HG03159 (cell line): ENCODE data around the gene HOXB6.

ENCODE experiments used
- ATAC-seq: cut with Tn5 transposase; IDR thresholded peaks from one replicate; pipeline ENCODE4 v1.9.1; 2021; ENCODE audit warnings: mild to moderate bottlenecking, moderate library complexity; ENCODE audit not compliant: unreplicated experiment

HOXB6 gene

GRCh38 chr17:48586355-48587258 lies 18.2 kb downstream of the HOXB6 start:
- no peak for ATAC-seq

GRCh38 chr17:48584223-48584741 lies 20.5 kb downstream of the HOXB6 start:
- no peak for ATAC-seq

- no peak for ATAC-seq
Observed at GRCh38 chr17:48583708-48584222, 21.0 kb downstream of the HOXB6 start.

- no peak for ATAC-seq
Observed at GRCh38 chr17:48582750-48583069, 22.1 kb downstream of the HOXB6 start.

GRCh38 chr17:48579760-48580554 lies 24.8 kb downstream of the HOXB6 start:
- no peak for ATAC-seq

- ATAC-seq = no peak
Observed at GRCh38 chr17:48579471-48579759, 25.4 kb downstream of the HOXB6 start.

GRCh38 chr17:48578616-48579470 lies 25.9 kb downstream of the HOXB6 start:
- ATAC-seq = peak; percentile 17

- peak; percentile 41 for ATAC-seq
Observed at GRCh38 chr17:48577946-48578615, 26.7 kb downstream of the HOXB6 start, which contains the start of gene HOXB4. Gene HOXB4 (minus strand): TSS chr17:48578350. CDS start chr17:48578319, 31 bp downstream.

GRCh38 chr17:48577330-48577945 lies 27.3 kb downstream of the HOXB6 start:
- no peak for ATAC-seq

GRCh38 chr17:48576479-48577309 lies 28.1 kb downstream of the HOXB6 start:
- ATAC-seq = no peak

- ATAC-seq = no peak
Observed at GRCh38 chr17:48575673-48576478, 28.9 kb downstream of the HOXB6 start.

GRCh38 chr17:48575066-48575582 lies 29.7 kb downstream of the HOXB6 start:
- ATAC-seq = no peak

GRCh38 chr17:48574505-48575065 lies 30.2 kb downstream of the HOXB6 start:
- no peak for ATAC-seq

- no peak for ATAC-seq
Observed at GRCh38 chr17:48571826-48572417, 32.9 kb downstream of the HOXB6 start.

- no peak for ATAC-seq
Observed at GRCh38 chr17:48571024-48571818, 33.6 kb downstream of the HOXB6 start.

- ATAC-seq = no peak
Observed at GRCh38 chr17:48570325-48571023, 34.3 kb downstream of the HOXB6 start.
